Testis (tissue), 3 donors: ENCODE measurements around the gene PDLIM5. TPM values are rescaled to one million over a fixed set of nuclear protein-coding genes. Genes with fewer than 3 reads are reported as not detected.

Source experiments
- DNase-seq: peaks from one replicate; pipeline ENCODE4 v3.0.0-alpha.2; 2019
- H3K27ac ChIP-seq, 2 donors: fragments of 200-600 bp; sonication (generic); one replicate each; pipeline ENCODE4 v1.5.1; 2019
- H3K27me3 ChIP-seq: fragments of 200-600 bp; sonication (generic); one replicate; pipeline ENCODE4 v1.5.1; 2019
- H3K36me3 ChIP-seq: fragments of 200-600 bp; sonication (generic); one replicate; pipeline ENCODE4 v1.5.1; 2017; ENCODE audit warnings: low read depth; ENCODE audit errors: missing control alignments
- H3K4me1 ChIP-seq: fragments of 200-600 bp; sonication (generic); one replicate; pipeline ENCODE4 v1.5.1; 2019
- H3K4me3 ChIP-seq, 2 donors: fragments of 200-600 bp; sonication (generic); one replicate each; pipeline ENCODE4 v1.5.1; 2017 to 2019
- H3K9me3 ChIP-seq: fragments of 200-600 bp; sonication (generic); one replicate; pipeline ENCODE4 v1.5.1; 2017
- POLR2A ChIP-seq: fragments of 450-650 bp; IDR thresholded peaks from one replicate; pipeline ENCODE4 v1.6.1; 2017; ENCODE audit warnings: antibody characterized with exemption, mild to moderate bottlenecking, moderate library complexity
- WGBS, 2 donors: methylation state at CpG; one replicate each; pipeline ENCODE4 v1.1.5; 2018; 5-methylcytosine and 5-hydroxymethylcytosine counted together
- intact Hi-C: fragments of 100-400 bp; cut with DNase I; formaldehyde crosslinking; loops from one replicate; pipeline ENCODE4 v1.15.1; 2023; ENCODE audit warnings: low total_unique reads
- polyA plus RNA-seq: library from polyadenylated mRNA; stranded (reverse); fragments of 350-450 nt; fragmentation: Illumina TruSeq; extraction: RNeasy Lipid Tissue Mini Kit (QIAGEN cat#74804); gene quantifications from one replicate; pipeline ENCODE4 v1.2.3, GENCODE V29; 2014; ENCODE audit warnings: low read depth, low replicate concordance; ENCODE audit not compliant: insufficient read depth
- total RNA-seq, 2 donors: library from RNA; depleted of rRNA; stranded (reverse); fragments of >200 nt; gene quantifications; one replicate each; pipeline ENCODE4 v1.2.3, GENCODE V29; 2016
- TF ChIP-seq, protein P1 (sequence below), 3 experiments: fragments of 450-650 bp in 2 of 3; fragments of 200-600 bp in 1 of 3; sonication (generic) in 1 of 3; IDR thresholded peaks; one replicate each; pipeline ENCODE4 v1.5.1; 2016 to 2019; ENCODE audit warnings: antibody characterized with exemption in 3 of 3, mild to moderate bottlenecking in 2 of 3, moderate library complexity in 1 of 3

PDLIM5 gene
- total and polyA plus RNA-seq, 3 donors from 2014 or later: 45.5 to 86.8 (median 86.1) TPM

DNA sequence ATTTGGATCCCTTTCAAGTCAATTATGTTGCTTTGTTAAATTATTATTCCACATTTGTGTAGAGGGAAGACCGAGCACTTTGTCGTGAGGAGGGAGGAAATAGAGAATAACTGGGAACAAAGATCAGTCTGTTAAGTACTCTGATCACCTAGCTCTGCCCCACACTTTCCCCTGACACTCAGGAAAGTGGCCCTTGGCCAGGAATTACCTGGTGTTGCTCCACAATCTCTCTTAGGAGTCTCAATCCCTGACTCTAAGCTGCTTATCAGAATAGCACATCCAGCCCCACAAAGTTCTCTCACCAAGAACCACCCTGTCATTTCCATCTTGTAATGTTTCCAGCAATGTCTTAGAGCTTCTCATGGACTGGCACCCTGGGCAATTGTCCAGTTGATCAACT lies 222.2 kb downstream of the PDLIM5 start:
- no peak overlapping the region for H3K4me3 ChIP-seq
- H3K27ac ChIP-seq: no peak overlapping the region
- WGBS, 2 donors: 81 to 88% methylated on average over 2 of the region's 2 CpGs
- H3K4me1 ChIP-seq: no peaks in the 10 kb centered on the region
- no peaks in the 10 kb centered on the region for H3K36me3 ChIP-seq
- no peaks in the 10 kb centered on the region for H3K9me3 ChIP-seq
- TF ChIP-seq POLR2A: no peak
- TF ChIP-seq, protein P1, sequence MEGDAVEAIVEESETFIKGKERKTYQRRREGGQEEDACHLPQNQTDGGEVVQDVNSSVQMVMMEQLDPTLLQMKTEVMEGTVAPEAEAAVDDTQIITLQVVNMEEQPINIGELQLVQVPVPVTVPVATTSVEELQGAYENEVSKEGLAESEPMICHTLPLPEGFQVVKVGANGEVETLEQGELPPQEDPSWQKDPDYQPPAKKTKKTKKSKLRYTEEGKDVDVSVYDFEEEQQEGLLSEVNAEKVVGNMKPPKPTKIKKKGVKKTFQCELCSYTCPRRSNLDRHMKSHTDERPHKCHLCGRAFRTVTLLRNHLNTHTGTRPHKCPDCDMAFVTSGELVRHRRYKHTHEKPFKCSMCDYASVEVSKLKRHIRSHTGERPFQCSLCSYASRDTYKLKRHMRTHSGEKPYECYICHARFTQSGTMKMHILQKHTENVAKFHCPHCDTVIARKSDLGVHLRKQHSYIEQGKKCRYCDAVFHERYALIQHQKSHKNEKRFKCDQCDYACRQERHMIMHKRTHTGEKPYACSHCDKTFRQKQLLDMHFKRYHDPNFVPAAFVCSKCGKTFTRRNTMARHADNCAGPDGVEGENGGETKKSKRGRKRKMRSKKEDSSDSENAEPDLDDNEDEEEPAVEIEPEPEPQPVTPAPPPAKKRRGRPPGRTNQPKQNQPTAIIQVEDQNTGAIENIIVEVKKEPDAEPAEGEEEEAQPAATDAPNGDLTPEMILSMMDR (IDR thresholded peaks at IDR 0.05): no peak
- no peaks in the 10 kb centered on the region for H3K27me3 ChIP-seq
- DNase-seq: no peak
- intact Hi-C loops: no loop called here

DNA sequence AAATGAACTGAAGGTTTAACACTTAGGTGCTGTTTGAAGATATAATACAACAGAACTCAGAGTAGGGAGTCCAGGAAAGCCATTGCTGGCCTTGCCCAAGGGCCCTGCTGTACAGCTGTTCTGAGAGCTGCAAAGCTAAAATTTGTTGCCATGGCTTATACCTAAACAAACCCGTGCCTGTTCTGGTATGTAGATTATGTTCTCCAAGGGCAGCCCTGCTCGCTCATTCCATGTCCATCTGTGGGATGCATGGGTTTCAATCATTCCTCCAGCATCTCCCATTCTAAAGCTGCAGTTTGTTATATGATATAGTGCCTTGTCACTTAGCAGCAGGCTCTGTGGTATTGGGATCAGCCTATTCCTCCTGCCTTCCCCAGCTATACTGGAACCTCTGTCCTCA lies 225.2 kb downstream of the PDLIM5 start:
- H3K4me3 ChIP-seq: no peak overlapping the region
- TF ChIP-seq POLR2A: no peak
- TF ChIP-seq, protein P1 (IDR thresholded peaks at IDR 0.05): no peak
- H3K9me3 ChIP-seq: no peaks in the 10 kb centered on the region
- DNase-seq: no peak
- no peaks in the 10 kb centered on the region for H3K4me1 ChIP-seq
- no peaks in the 10 kb centered on the region for H3K27me3 ChIP-seq
- WGBS, 2 donors: 51 to 55% methylated on average over 2 of the region's 2 CpGs
- H3K27ac ChIP-seq: no peak overlapping the region
- intact Hi-C loops: no loop called here
- H3K36me3 ChIP-seq: no peaks in the 10 kb centered on the region

DNA sequence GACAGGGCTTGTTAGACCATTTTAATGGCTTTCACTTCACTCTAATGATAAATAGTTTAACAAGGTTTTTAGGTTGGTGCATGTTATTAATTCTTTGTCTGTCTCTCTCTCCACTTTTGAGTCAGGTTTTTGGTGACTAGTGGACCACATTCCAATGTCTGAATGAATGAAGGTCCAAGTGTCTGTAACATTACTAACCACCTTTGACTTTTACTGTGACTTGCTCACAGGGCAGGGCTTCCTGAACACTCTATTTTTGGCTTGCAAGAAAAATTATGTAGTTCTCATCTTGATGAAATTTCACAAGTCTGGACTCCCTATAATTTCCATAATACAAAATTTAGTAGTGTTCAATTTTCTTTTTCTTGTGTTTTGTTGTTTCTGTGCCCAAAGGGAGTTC lies 227.2 kb downstream of the PDLIM5 start:
- H3K27ac ChIP-seq: no peak overlapping the region
- TF ChIP-seq, protein P1 (IDR thresholded peaks at IDR 0.05): no peak
- no peak for TF ChIP-seq POLR2A
- H3K27me3 ChIP-seq: no peaks in the 10 kb centered on the region
- no peaks in the 10 kb centered on the region for H3K36me3 ChIP-seq
- H3K4me1 ChIP-seq: no peaks in the 10 kb centered on the region
- intact Hi-C loops: no loop called here
- no peak for DNase-seq
- no peaks in the 10 kb centered on the region for H3K9me3 ChIP-seq
- no peak overlapping the region for H3K4me3 ChIP-seq

DNA sequence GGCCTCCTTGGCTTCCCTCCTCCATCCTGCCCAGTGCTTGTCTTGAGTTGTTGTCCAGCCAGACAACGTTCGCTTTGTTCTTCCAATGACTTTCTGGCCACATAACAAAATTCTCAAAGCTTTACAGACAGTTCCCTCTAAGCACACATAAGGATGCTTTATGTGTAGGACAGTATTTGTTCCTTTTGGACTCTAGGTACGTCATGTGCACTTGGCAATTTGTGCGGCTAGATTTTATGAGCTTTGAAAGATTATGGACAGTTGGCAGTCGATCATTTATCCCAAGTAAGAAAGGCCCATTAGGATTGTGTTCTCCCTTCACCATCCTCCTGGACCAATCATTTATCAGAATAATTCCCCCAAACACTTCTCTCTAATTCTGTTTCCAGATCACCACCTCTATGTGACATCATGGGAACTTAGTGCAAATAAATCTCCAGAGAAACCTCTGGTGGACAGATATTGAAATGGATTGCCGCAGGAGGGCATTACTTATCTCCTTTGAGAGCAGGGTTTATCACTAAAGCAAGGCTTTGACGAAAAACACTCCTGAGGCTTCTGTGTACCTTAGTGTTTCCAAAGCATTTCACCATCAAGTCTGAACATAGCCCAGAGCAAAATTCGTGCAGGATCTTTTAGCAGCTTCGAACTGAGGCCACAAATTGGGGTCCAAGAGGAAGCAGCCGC lies 228.6 kb downstream of the PDLIM5 start:
- Histone ChIP-seq H3K4me1 (no peaks in the 10 kb centered on the region), H3K9me3 (no peaks in the 10 kb centered on the region), H3K27me3 (no peaks in the 10 kb centered on the region), H3K27ac (no peak overlapping the region), H3K4me3 (no peak overlapping the region), H3K36me3 (no peaks in the 10 kb centered on the region)
- intact Hi-C loops: no loop called here
- 77 to 83% methylated on average over 10 of the region's 10 CpGs for WGBS, 2 donors
- no peak for TF ChIP-seq POLR2A
- TF ChIP-seq, protein P1 (IDR thresholded peaks at IDR 0.05): no peak
- DNase-seq: no peak

DNA sequence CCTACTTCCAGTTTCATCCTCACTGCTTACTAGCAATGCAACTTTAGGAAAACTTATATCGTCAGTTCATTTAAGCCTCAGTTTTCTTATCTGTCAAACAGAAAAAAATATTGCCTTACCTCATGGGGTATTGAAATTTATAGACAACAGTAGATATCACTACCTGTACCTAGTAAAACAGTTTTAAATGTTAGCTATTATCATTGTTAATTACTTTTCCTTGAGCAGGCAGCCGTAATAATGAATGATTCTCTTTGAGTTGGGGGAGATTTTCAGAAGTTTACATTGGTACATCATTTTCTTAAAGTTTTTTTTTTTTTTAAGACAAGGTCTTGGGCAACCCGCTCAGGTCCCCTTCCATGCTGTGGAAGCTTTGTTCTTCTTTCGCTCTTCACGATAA lies 234.3 kb downstream of the PDLIM5 start:
- Histone ChIP-seq H3K27ac (no peak overlapping the region), H3K36me3 (no peaks in the 10 kb centered on the region), H3K9me3 (no peaks in the 10 kb centered on the region), H3K4me1 (no peaks in the 10 kb centered on the region), H3K27me3 (no peaks in the 10 kb centered on the region), H3K4me3 (no peak overlapping the region)
- no peak for DNase-seq
- WGBS, 2 donors: 87 to 93% methylated on average over 5 of the region's 5 CpGs
- TF ChIP-seq, protein P1 (IDR thresholded peaks at IDR 0.05): no peak
- no peak for TF ChIP-seq POLR2A
- intact Hi-C loops: no loop called here
